ENCODE measurements around the gene SLC31A1. TPM values are rescaled to one million over a fixed set of nuclear protein-coding genes. Genes with fewer than 3 reads are reported as not detected.

SLC31A1 gene
- total and polyA plus RNA-seq, 2 of the 8 experiments (the other 6 are each of a cell fraction or from before 2014, with no cell fraction given): 23.9 to 40.8 TPM

DNA sequence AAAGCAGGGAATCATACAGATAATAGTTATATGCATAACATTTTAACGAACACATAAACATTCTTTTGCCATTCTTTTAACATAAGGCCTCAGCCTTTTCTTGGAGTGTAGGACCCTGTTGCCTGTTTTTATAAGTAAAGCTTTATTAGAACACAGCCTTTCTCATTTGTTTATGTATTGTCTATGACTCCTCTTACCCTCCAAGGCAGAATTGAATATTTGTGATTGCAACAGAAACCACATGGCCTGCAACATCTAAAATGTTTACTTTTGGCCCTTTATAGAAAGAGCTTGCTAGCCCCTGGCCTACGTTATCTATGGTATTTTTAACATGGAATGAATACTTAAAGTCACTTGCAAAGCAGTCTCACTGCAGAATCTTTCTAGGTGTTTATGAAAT lies 2.6 kb downstream of the SLC31A1 start:
- Histone ChIP-seq H3K4me2 (ENCODE audit: insufficient read depth in 1 of 2, low read depth in 2 of 2, low read length in 2 of 2) (no peak overlapping the region), H2AK5ac (ENCODE audit: low read depth, low read length) (no peak overlapping the region), H3K56ac (replicated peaks; ENCODE audit: insufficient read length, low read depth, low read length) (no peak overlapping the region), H4K20me1 (replicated peaks in 1 of 2; ENCODE audit: control insufficient read depth in 1 of 2, insufficient read depth in 2 of 2, low read length in 2 of 2) (peaks cover 2 to 4% of the 10 kb centered on the region in 2 experiments), H4K91ac (replicated peaks; ENCODE audit: insufficient read length, low read length) (no peak overlapping the region), H3K18ac (ENCODE audit: extremely low read depth, low read length) (no peak overlapping the region), H3K4me1 (replicated peaks in 1 of 4; ENCODE audit: control insufficient read depth in 3 of 4, insufficient read depth in 4 of 4, low read length in 3 of 4) (peaks cover 0 to 10% (median 1%) of the 10 kb centered on the region in 4 experiments; a peak in 4 of 7 replicates), H3K4me3 (ENCODE audit: extremely low read depth in 1 of 4, insufficient read depth in 2 of 4, low read depth in 3 of 4, low read length in 4 of 4) (no peak overlapping the region), H3K4ac (replicated peaks; ENCODE audit: insufficient read length, low read depth, low read length) (no peak overlapping the region), H2BK5ac (ENCODE audit: low read depth, low read length) (no peak overlapping the region), H3K9ac (replicated peaks in 1 of 4; ENCODE audit: extremely low read depth in 1 of 4, low read depth in 3 of 4, low read length in 3 of 4) (no peak overlapping the region), H4K8ac (ENCODE audit: extremely low read depth, insufficient read depth, low read length) (no peak overlapping the region), H4K5ac (ENCODE audit: insufficient read length, low read depth, low read length) (no peak overlapping the region), H3K36me3 (ENCODE audit: control insufficient read depth in 2 of 4, insufficient read depth in 4 of 4, low read length in 3 of 4) (peaks cover 0 to 3% (median 0%) of the 10 kb centered on the region in 4 experiments; a peak in 1 of 8 replicates), H3K27ac (ENCODE audit: low read depth, low read length) (no peak overlapping the region), H3K14ac (ENCODE audit: insufficient read length) (no peak overlapping the region), H2BK15ac (ENCODE audit: low read length) (no peak overlapping the region), H2BK12ac (ENCODE audit: low read depth, low read length) (no peak overlapping the region), H2BK120ac (replicated peaks; ENCODE audit: low read depth, low read length) (no peak overlapping the region), H3K79me2 (ENCODE audit: control insufficient read depth in 1 of 2, insufficient read depth in 2 of 2, low read length in 2 of 2) (peaks cover 6 to 42% of the 10 kb centered on the region in 2 experiments), H3K9me3 (ENCODE audit: insufficient read depth in 2 of 2, low read depth in 1 of 2, low read length in 1 of 2) (no peaks in the 10 kb centered on the region), H3K23me2 (ENCODE audit: low read depth, low read length) (peaks cover 10% of the 10 kb centered on the region), H3K23ac (ENCODE audit: insufficient read length) (no peak overlapping the region), H2BK20ac (ENCODE audit: low read length) (no peak overlapping the region), H2AFZ (ENCODE audit: low read length) (no peak overlapping the region), H3K27me3 (replicated peaks in 1 of 4; ENCODE audit: control insufficient read depth in 3 of 4, extremely low read depth in 1 of 4, insufficient read depth in 3 of 4, low read length in 3 of 4) (no peaks in the 10 kb centered on the region), H3K79me1 (ENCODE audit: low read depth, low read length) (0 out of 2 replicates have a peak, but pooled peaks cover 3% of the 10 kb centered on the region)
- FAIRE-seq (no peak), DNase-seq (ENCODE audit: low read depth in 1 of 2, low spot score in 2 of 2) (no peak)
- WGBS, 2 experiments (ENCODE audit: extremely low coverage in 1 of 2, insufficient coverage in 1 of 2, insufficient read length in 1 of 2, insufficient replicate concordance in 2 of 2, low coverage in 1 of 2, low lambda C conversion rate in 2 of 2, missing lambda C conversion rate in 1 of 2): 87% methylated on average over 2 of the region's 2 CpGs; no CpG with 5 or more reads in 1 of the 2 experiments
- POLR2A ChIA-PET (ENCODE audit: partially characterized antibody): no interaction called here
- CTCF ChIA-PET (ENCODE audit: partially characterized antibody): no interaction called here
- TF ChIP-seq NANOG (IDR thresholded peaks at IDR 0.05; ENCODE audit: insufficient read depth, low read depth, low read length, poor library complexity, severe bottlenecking) (no peak), TBP (IDR thresholded peaks at IDR 0.05; ENCODE audit: low read depth, low read length) (no peak), BRCA1 (IDR thresholded peaks at IDR 0.05; ENCODE audit: low read depth, low read length) (no peak), SP4 (IDR thresholded peaks at IDR 0.05; ENCODE audit: low read length) (no peak), RFX5 (IDR thresholded peaks at IDR 0.05; ENCODE audit: borderline replicate concordance, low read depth, low read length) (no peak), BACH1 (IDR thresholded peaks at IDR 0.05; ENCODE audit: low read length) (no peak), HDAC2 (IDR thresholded peaks at IDR 0.05; ENCODE audit: borderline replicate concordance in 1 of 2, low read depth in 2 of 2, low read length in 2 of 2) (no peak), RNF2 (IDR thresholded peaks at IDR 0.05; ENCODE audit: borderline replicate concordance, low read depth, low read length, missing control alignments, poor library complexity, severe bottlenecking) (no peak), RAD21 (IDR thresholded peaks at IDR 0.05 in 1 of 2, conservative IDR thresholded peaks at IDR 0.05 in 1 of 2; ENCODE audit: low read depth in 2 of 2, low read length in 2 of 2) (no peak), EP300 (IDR thresholded peaks at IDR 0.05; ENCODE audit: borderline replicate concordance in 1 of 2, low read depth in 2 of 2, low read length in 2 of 2) (no peak), NRF1 (IDR thresholded peaks at IDR 0.05; ENCODE audit: low read depth, low read length) (no peak)
